SH-SY5Y (cell line): ENCODE results near the gene BRS3.

ENCODE experiments used
- GATA2 ChIP-seq: IDR thresholded peaks from 2 replicates; pipeline ENCODE4 v1.6.1; 2011; ENCODE audit warnings: mild to moderate bottlenecking, low read depth, low read length
- GATA3 ChIP-seq: IDR thresholded peaks from 2 replicates; pipeline ENCODE4 v1.6.1; 2011; ENCODE audit warnings: low read depth, mild to moderate bottlenecking, low read length, moderate library complexity

DNA sequence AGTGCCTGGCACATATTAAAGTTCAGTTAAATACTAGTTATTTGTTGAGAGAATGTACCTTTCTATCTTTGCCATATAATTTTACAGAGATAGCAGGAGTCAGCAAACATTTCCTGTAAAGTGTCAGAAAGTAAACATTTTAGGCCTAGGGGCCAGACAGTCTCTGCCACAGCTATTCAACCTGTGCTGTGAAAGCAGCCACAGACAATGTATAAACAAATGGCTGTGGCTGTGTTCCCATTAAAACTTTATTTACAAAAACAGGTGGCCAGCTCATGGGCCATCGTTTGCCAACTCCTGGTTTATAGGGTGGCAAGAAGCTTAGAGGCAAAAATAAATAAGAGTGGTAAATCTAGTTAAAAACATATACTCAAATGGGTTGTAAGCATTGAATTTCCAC is 34.0 kb upstream of the BRS3 start:
- no peak for TF ChIP-seq GATA3
- TF ChIP-seq GATA2, result no peak
